HCT116 (cell line): ENCODE measurements around the gene SPATA16. TPM values are rescaled to one million over a fixed set of nuclear protein-coding genes. Genes with fewer than 3 reads are reported as not detected.
A peak's percentile ranks its signal among the peaks of the same experiment; 100 is the strongest.

Experiments
- ATAC-seq: fragments of 200-7000 bp; cut with Tn5 transposase; 2 replicates; pipeline ENCODE4 v1.9.1; 2020; ENCODE audit warnings: mild to moderate bottlenecking, moderate library complexity
- BruUV-seq: library from RNA; stranded (reverse); fragments of 400-500 nt; replicated peaks from 2 replicates; lab custom pipeline; 2021; lab: Mats Ljungman, UMichigan
- CTCF ChIA-PET: fragments of 300-600 bp; sonication (Branson Sonifier 250); formaldehyde crosslinking; loops from one replicate; lab custom pipeline; 2021; ENCODE audit warnings: antibody characterized with exemption; lab: Charles Lee
- POLR2A ChIA-PET: fragments of 300-600, 350-600 bp; sonication (Branson Sonifier 250); formaldehyde crosslinking; loops from one replicate; lab custom pipeline; 2021; ENCODE audit warnings: antibody characterized with exemption; lab: Charles Lee
- RAD21 ChIA-PET, 2 experiments: fragments of 300-600 bp; sonication (Branson Sonifier 250); formaldehyde crosslinking; loops; one replicate each; lab custom pipeline; 2023; ENCODE audit warnings: low total read pairs in 2 of 2; ENCODE audit not compliant: uncharacterized antibody in 2 of 2, unreplicated experiment in 2 of 2, low non-redundant PET in 1 of 2; lab: Charles Lee
- DNase-seq: peaks from one replicate; pipeline ENCODE4 v3.0.0-alpha.2; 2010; ENCODE audit warnings: low read depth, low spot score
- H2AFZ ChIP-seq: fragments of 200-600 bp; shearing (Covaris generic), sonication (generic); 2 replicates; pipeline ENCODE4 v1.6.1; 2017; ENCODE audit warnings: low read depth, mixed run types, mixed read lengths, antibody characterized with exemption, low read length; ENCODE audit not compliant: poor library complexity, severe bottlenecking
- H3K27ac ChIP-seq: 2 replicates; pipeline ENCODE4 v1.5.1; 2012; ENCODE audit warnings: low read depth, low read length
- H3K27me3 ChIP-seq: fragments of 200-600 bp; sonication (generic); 2 replicates; pipeline ENCODE4 v1.6.1; 2016; ENCODE audit warnings: mixed run types, low read length, mixed read lengths; ENCODE audit not compliant: insufficient read depth
- H3K36me3 ChIP-seq, 2 experiments: fragments of 200-500 bp in 1 of 2; fragments of 200-600 bp in 1 of 2; sonication (Bioruptor generic) in 1 of 2; sonication (generic) in 1 of 2; 2 replicates each; pipeline versions ENCODE4 v1.5.1 to v1.6.1; 2014 to 2016; ENCODE audit warnings: low read length in 2 of 2, inconsistent platforms in 1 of 2, mixed read lengths in 1 of 2, mixed run types in 1 of 2; ENCODE audit not compliant: insufficient read depth in 2 of 2, control insufficient read depth in 1 of 2
- H3K4me1 ChIP-seq, 2 experiments: fragments of 200-600 bp in 1 of 2; sonication (generic) in 1 of 2; 2 replicates each; pipeline versions ENCODE4 v1.5.1 to v1.6.1; 2012 to 2017; ENCODE audit warnings: low read length in 2 of 2, inconsistent platforms in 1 of 2, mild to moderate bottlenecking in 1 of 2, mixed read lengths in 1 of 2, mixed run types in 1 of 2, moderate library complexity in 1 of 2; ENCODE audit not compliant: insufficient read depth in 2 of 2, control insufficient read depth in 1 of 2
- H3K4me2 ChIP-seq: fragments of 200-600 bp; sonication (generic); 2 replicates; pipeline ENCODE4 v1.6.1; 2017; ENCODE audit warnings: mixed run types, low read length, mixed read lengths
- H3K4me3 ChIP-seq, 2 experiments: fragments of 200-600 bp in 1 of 2; sonication (generic) in 1 of 2; replicated peaks in 1 of 2; 2 replicates each; pipeline ENCODE4 v1.5.1; 2011 to 2016; ENCODE audit warnings: low read length in 2 of 2, control low read depth in 1 of 2, low read depth in 1 of 2, mild to moderate bottlenecking in 1 of 2, mixed read lengths in 1 of 2, mixed run types in 1 of 2
- H3K79me2 ChIP-seq: fragments of 200-600 bp; sonication (generic); 2 replicates; pipeline ENCODE4 v1.6.1; 2017; ENCODE audit warnings: mild to moderate bottlenecking, mixed run types, low read length, moderate library complexity, mixed read lengths; ENCODE audit not compliant: insufficient read depth
- H3K9ac ChIP-seq: fragments of 200-600 bp; sonication (generic); 2 replicates; pipeline ENCODE4 v1.6.1; 2016; ENCODE audit warnings: low read length, mixed read lengths
- H3K9me2 ChIP-seq: fragments of 200-600 bp; sonication (generic), shearing (Covaris generic); 2 replicates; pipeline ENCODE4 v1.6.1; 2017; ENCODE audit warnings: mixed run types, mild to moderate bottlenecking, moderate library complexity; ENCODE audit not compliant: insufficient read depth
- H3K9me3 ChIP-seq, 2 experiments: fragments of 200-500 bp in 1 of 2; fragments of 200-600 bp in 1 of 2; sonication (Bioruptor generic) in 1 of 2; sonication (generic) in 1 of 2; 2 replicates each; pipeline ENCODE4 v1.6.1; 2014 to 2017; ENCODE audit warnings: low read length in 2 of 2, mixed read lengths in 2 of 2, inconsistent platforms in 1 of 2, low read depth in 1 of 2, mild to moderate bottlenecking in 1 of 2, mixed run types in 1 of 2, moderate library complexity in 1 of 2; ENCODE audit not compliant: control insufficient read depth in 1 of 2, insufficient read depth in 1 of 2
- H4K20me1 ChIP-seq: fragments of 200-600 bp; sonication (generic), shearing (Covaris generic); 2 replicates; pipeline ENCODE4 v1.6.1; 2017; ENCODE audit warnings: mixed run types, mild to moderate bottlenecking, moderate library complexity; ENCODE audit not compliant: insufficient read depth
- ATF3 ChIP-seq: IDR thresholded peaks from 2 replicates; pipeline ENCODE4 v1.6.1; 2012
- CBX3 ChIP-seq: IDR thresholded peaks from 2 replicates; pipeline ENCODE4 v1.6.1; 2012; ENCODE audit warnings: low read depth
- CTCF ChIP-seq, 3 experiments: fragments of 200-600 bp in 1 of 3; sonication (generic) in 1 of 3; IDR thresholded peaks in 2 of 3; conservative IDR thresholded peaks in 1 of 3; 2 replicates each; pipeline ENCODE4 v1.5.1; 2012 to 2017; ENCODE audit warnings: low read depth in 2 of 3, low read length in 2 of 3, antibody characterized with exemption in 1 of 3, borderline replicate concordance in 1 of 3, control low read depth in 1 of 3, mild to moderate bottlenecking in 1 of 3, mixed read lengths in 1 of 3, mixed run types in 1 of 3, moderate library complexity in 1 of 3; ENCODE audit not compliant: insufficient read depth in 1 of 3
- ELF1 ChIP-seq: IDR thresholded peaks from 2 replicates; pipeline ENCODE4 v1.6.1; 2012; ENCODE audit warnings: low read depth, borderline replicate concordance
- EZH2 ChIP-seq: fragments of 200-600 bp; sonication (generic); IDR thresholded peaks from 2 replicates; pipeline ENCODE4 v1.6.1; 2017; ENCODE audit warnings: antibody characterized with exemption, mixed run types
- EZH2phosphoT487 ChIP-seq: fragments of 200-600 bp; IDR thresholded peaks from 2 replicates; pipeline ENCODE4 v1.6.1; 2018; ENCODE audit warnings: antibody characterized with exemption, borderline replicate concordance
- FOSL1 ChIP-seq: IDR thresholded peaks from 2 replicates; pipeline ENCODE4 v1.6.1; 2012; ENCODE audit warnings: low read depth
- JUND ChIP-seq: IDR thresholded peaks from 2 replicates; pipeline ENCODE4 v1.6.1; 2012
- MAX ChIP-seq: IDR thresholded peaks from 2 replicates; pipeline ENCODE4 v1.6.1; 2012
- POLR2AphosphoS5 ChIP-seq: IDR thresholded peaks from 2 replicates; pipeline ENCODE4 v1.6.1; 2011; ENCODE audit warnings: mild to moderate bottlenecking, low read depth, low read length, moderate library complexity
- RAD21 ChIP-seq: IDR thresholded peaks from 2 replicates; pipeline ENCODE4 v1.6.1; 2012; ENCODE audit warnings: low read depth, mild to moderate bottlenecking
- SIN3A ChIP-seq: IDR thresholded peaks from 2 replicates; pipeline ENCODE4 v1.6.1; 2012; ENCODE audit warnings: low read depth
- SP1 ChIP-seq: IDR thresholded peaks from 2 replicates; pipeline ENCODE4 v1.6.1; 2012; ENCODE audit warnings: low read depth
- SRF ChIP-seq: IDR thresholded peaks from 2 replicates; pipeline ENCODE4 v1.6.1; 2012; ENCODE audit warnings: low read depth
- TCF7L2 ChIP-seq: IDR thresholded peaks from 2 replicates; pipeline ENCODE4 v1.7.0; 2011; ENCODE audit warnings: borderline replicate concordance, inconsistent platforms; ENCODE audit not compliant: insufficient read depth, insufficient read length; ENCODE audit errors: extremely low read depth
- YY1 ChIP-seq: IDR thresholded peaks from 2 replicates; pipeline ENCODE4 v1.6.1; 2011; ENCODE audit warnings: low read length, low read depth, moderate library complexity, mild to moderate bottlenecking; ENCODE audit not compliant: insufficient replicate concordance; ENCODE audit errors: extremely low read depth
- ZBTB33 ChIP-seq: IDR thresholded peaks from 2 replicates; pipeline ENCODE4 v1.6.1; 2011; ENCODE audit warnings: mild to moderate bottlenecking, low read length, moderate library complexity; ENCODE audit not compliant: insufficient replicate concordance; ENCODE audit errors: extremely low read depth
- ZFX ChIP-seq: fragments of 450-650 bp; IDR thresholded peaks from 2 replicates; pipeline ENCODE4 v1.6.1; 2017
- ZNF274 ChIP-seq: fragments of 200-500 bp; sonication (Bioruptor generic); IDR thresholded peaks from 2 replicates; pipeline ENCODE4 v1.6.1; 2014; ENCODE audit warnings: mild to moderate bottlenecking, low read depth, low read length, inconsistent platforms
- intact Hi-C: fragments of 100-400 bp; cut with micrococcal nuclease; formaldehyde crosslinking; loops from 2 replicates; pipeline ENCODE4 v1.10.0; 2022
- total RNA-seq: library from RNA; stranded (reverse); gene quantifications from one replicate; pipeline ENCODE4 v1.2.1, GENCODE V29; 2021; ENCODE audit not compliant: unreplicated experiment

SPATA16 gene
- total RNA-seq, 1 experiment from 2014 or later, result not detected

- no TSS peak for BruUV-seq
- no peaks in the 10 kb centered on the region for H3K79me2 ChIP-seq
- no peaks in the 10 kb centered on the region for H3K27me3 ChIP-seq
- ATAC-seq, result peak; percentile 72
- no peaks in the 10 kb centered on the region for H3K9me2 ChIP-seq
- intact Hi-C loops, result no loop called here
- no peaks in the 10 kb centered on the region for H3K36me3 ChIP-seq
- H3K4me1 ChIP-seq, result peaks cover 3 to 9% of the 10 kb centered on the region in 2 experiments; a peak in 3 of 4 replicates
- no peaks in the 10 kb centered on the region for H4K20me1 ChIP-seq
- no peaks in the 10 kb centered on the region for H3K9me3 ChIP-seq
- H3K9ac ChIP-seq, result no peak overlapping the region
- DNase-seq, result peak; percentile 15
- peak overlapping the region; percentile 80 for H2AFZ ChIP-seq
- POLR2A ChIA-PET, result no interaction called here
- no peak overlapping the region for H3K4me3 ChIP-seq
- CTCF ChIA-PET, result no interaction called here
- RAD21 ChIA-PET, result no interaction called here
- H3K27ac ChIP-seq, result no peak overlapping the region
- peak overlapping the region; percentile 34; the same call in 1 of the 2 replicates for H3K4me2 ChIP-seq
- TF ChIP-seq JUND (peak; percentile 42), SRF (no peak), CBX3 (no peak), YY1 (peak; percentile 16), SP1 (peak; percentile 37), ZFX (no peak), ZBTB33 (no peak), MAX (0 out of 2 replicates have a peak, but pooled peaks have one; percentile 10), TCF7L2 (peak; percentile 34), EZH2phosphoT487 (no peak), CTCF (IDR thresholded peaks at IDR 0.05 in 2 of 3, conservative IDR thresholded peaks at IDR 0.05 in 1 of 3; ENCODE audit: borderline replicate concordance in 1 of 3, insufficient read depth in 1 of 3, low read depth in 2 of 3, low read length in 2 of 3) (no peak), FOSL1 (peak; percentile 43; the same call in 1 of the 2 replicates), ATF3 (no peak), SIN3A (no peak), ZNF274 (no peak), POLR2AphosphoS5 (no peak), EZH2 (no peak), RAD21 (no peak), ELF1 (no peak)
These were observed 284.0 kb downstream of the SPATA16 start for GRCh38 chr3:172856795-172857742.
